ENCODE measurements around the gene TLE3. TPM values are rescaled to one million over a fixed set of nuclear protein-coding genes. Genes with fewer than 3 reads are reported as not detected.

The TLE3 gene
- total and polyA plus RNA-seq, 2 of the 4 experiments (the other 2 are of a cell fraction), result 6.5 to 16.3 TPM

- Histone ChIP-seq H3K56ac (ENCODE audit: extremely low read depth, insufficient read depth, low read length) (no peak overlapping the region), H3K9me3 (ENCODE audit: control insufficient read depth, insufficient read depth, low read length) (no peaks in the 10 kb centered on the region), H3K79me1 (ENCODE audit: low read depth in 1 of 2, low read length in 2 of 2) (no peaks in the 10 kb centered on the region), H4K8ac (ENCODE audit: low read depth in 2 of 2, low read length in 2 of 2) (no peak overlapping the region), H4K91ac (ENCODE audit: insufficient read depth, low read depth, low read length) (no peak overlapping the region), H2BK20ac (ENCODE audit: low read depth, low read length) (no peak overlapping the region), H3K4me3 (ENCODE audit: insufficient read depth, low read depth, low read length) (no peak overlapping the region), H2BK120ac (ENCODE audit: low read depth, low read length) (no peak overlapping the region), H3K23ac (ENCODE audit: low read depth, low read length) (no peak overlapping the region), H3K4me2 (ENCODE audit: low read depth, low read length) (no peak overlapping the region), H3K27ac (ENCODE audit: insufficient read depth, low read length) (no peak overlapping the region), H2AK9ac (replicated peaks; ENCODE audit: low read depth, low read length, poor library complexity) (no peak overlapping the region), H2AFZ (replicated peaks; ENCODE audit: low read length, poor library complexity) (no peak overlapping the region), H3K27me3 (ENCODE audit: control insufficient read depth, insufficient read depth, low read length) (peaks cover 66% of the 10 kb centered on the region), H3K14ac (replicated peaks; ENCODE audit: low read depth, low read length) (no peak overlapping the region), H3K18ac (ENCODE audit: low read depth, low read length) (no peak overlapping the region), H3K9ac (ENCODE audit: low read depth, low read length) (no peak overlapping the region), H2AK5ac (ENCODE audit: low read depth, low read length) (no peak overlapping the region), H3K9me1 (ENCODE audit: insufficient read depth, low read length) (no peaks in the 10 kb centered on the region), H3K4ac (ENCODE audit: low read depth, low read length) (no peak overlapping the region), H2BK15ac (ENCODE audit: low read depth, low read length) (no peak overlapping the region), H4K20me1 (ENCODE audit: insufficient read depth, low read length) (no peaks in the 10 kb centered on the region), H4K5ac (ENCODE audit: low read depth, low read length) (no peak overlapping the region), H3K4me1 (ENCODE audit: control insufficient read depth, insufficient read depth, low read length) (no peaks in the 10 kb centered on the region), H2BK5ac (ENCODE audit: low read depth, low read length, poor library complexity, severe bottlenecking) (no peak overlapping the region), H3K36me3 (ENCODE audit: control insufficient read depth, insufficient read depth, low read length) (no peaks in the 10 kb centered on the region)
- dilution Hi-C loops (cut with HindIII; ENCODE audit: low sequenced_read_pairs, unreplicated experiment) (no loop called here), intact Hi-C loops (cut with micrococcal nuclease) (no loop called here), in situ Hi-C loops (cut with MboI; ENCODE audit: low sequenced_read_pairs) (no loop called here)
- ChIA-PET CTCF (no interaction called here), POLR2A (ENCODE audit: unreplicated experiment) (no interaction called here)
- no peak for DNase-seq
- no TSS peak for BruUV-seq (replicated peaks)
- ATAC-seq (ENCODE audit: low read depth), result no peak
- TF ChIP-seq FOS (IDR thresholded peaks at IDR 0.05; ENCODE audit: low read depth, low read length) (no peak), CEBPB (IDR thresholded peaks at IDR 0.05; ENCODE audit: low read depth, low read length) (no peak), SMC3 (IDR thresholded peaks at IDR 0.05; ENCODE audit: low read depth, low read length) (no peak), CHD1 (IDR thresholded peaks at IDR 0.05; ENCODE audit: low read depth, low read length) (no peak), RFX5 (IDR thresholded peaks at IDR 0.05; ENCODE audit: low read depth, low read length) (no peak), RCOR1 (IDR thresholded peaks at IDR 0.05; ENCODE audit: insufficient replicate concordance, low read length) (no peak), MXI1 (IDR thresholded peaks at IDR 0.05; ENCODE audit: borderline replicate concordance, low read depth, low read length) (no peak), MAZ (IDR thresholded peaks at IDR 0.05; ENCODE audit: borderline replicate concordance, low read depth, low read length) (no peak), POLR2A (IDR thresholded peaks at IDR 0.05; ENCODE audit: low read depth, low read length) (no peak)
- 83% methylated on average over 1 of the region's 7 CpGs; no CpG with 5 or more reads in 1 of the 2 experiments for WGBS, 2 experiments (ENCODE audit: extremely low coverage in 2 of 2, insufficient read length in 1 of 2)
Observed at GRCh38 chr15:70133781-70134421, 36.2 kb upstream of the TLE3 start.
